Frontal cortex (tissue), 4 donors: ENCODE measurements around the gene UBASH3B. TPM values are rescaled to one million over a fixed set of nuclear protein-coding genes. Genes with fewer than 3 reads are reported as not detected.

ENCODE experiments used
- DNase-seq, 2 donors: peaks; one replicate each; pipeline ENCODE4 v3.0.0; 2012; ENCODE audit warnings: low spot score in 2 of 2
- FAIRE-seq: peaks from 2 replicates; lab custom pipeline; 2012; peaks lifted over from hg19 to GRCh38; lab: Jason Lieb, UNC
- total RNA-seq: library from RNA; depleted of rRNA; stranded (reverse); fragments of >200 nt; gene quantifications from one replicate; pipeline ENCODE4 v1.2.3, GENCODE V29; 2014
- donor health status: control.
- donor health status: control.
- donor health status: control.

The UBASH3B gene
- total RNA-seq, 1 donor from 2014 or later, result 24.1 TPM

GRCh38 chr11:122796128-122796717 is 140.7 kb downstream of the UBASH3B start:
- FAIRE-seq (no peak), DNase-seq (no peak)

DNA sequence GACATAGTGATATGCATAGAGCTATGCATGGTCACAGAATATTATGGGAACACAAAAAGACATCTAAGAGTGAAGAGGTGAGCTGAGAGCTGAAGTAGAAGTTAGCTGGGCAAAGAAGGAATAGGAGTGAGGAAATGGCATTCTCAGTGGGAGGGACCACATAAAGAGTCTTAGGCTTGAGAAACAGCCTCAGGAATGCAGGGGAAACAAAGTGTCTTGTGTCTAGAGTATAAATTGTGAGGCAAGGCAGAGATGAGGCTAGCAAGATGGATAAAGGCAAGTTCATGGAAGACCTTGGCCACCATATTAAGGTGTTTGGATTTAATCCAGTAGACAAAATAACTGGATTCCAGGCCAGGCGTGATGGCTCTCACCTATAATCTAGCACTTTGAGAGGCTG is 142.1 kb downstream of the UBASH3B start:
- FAIRE-seq, result no peak

DNA sequence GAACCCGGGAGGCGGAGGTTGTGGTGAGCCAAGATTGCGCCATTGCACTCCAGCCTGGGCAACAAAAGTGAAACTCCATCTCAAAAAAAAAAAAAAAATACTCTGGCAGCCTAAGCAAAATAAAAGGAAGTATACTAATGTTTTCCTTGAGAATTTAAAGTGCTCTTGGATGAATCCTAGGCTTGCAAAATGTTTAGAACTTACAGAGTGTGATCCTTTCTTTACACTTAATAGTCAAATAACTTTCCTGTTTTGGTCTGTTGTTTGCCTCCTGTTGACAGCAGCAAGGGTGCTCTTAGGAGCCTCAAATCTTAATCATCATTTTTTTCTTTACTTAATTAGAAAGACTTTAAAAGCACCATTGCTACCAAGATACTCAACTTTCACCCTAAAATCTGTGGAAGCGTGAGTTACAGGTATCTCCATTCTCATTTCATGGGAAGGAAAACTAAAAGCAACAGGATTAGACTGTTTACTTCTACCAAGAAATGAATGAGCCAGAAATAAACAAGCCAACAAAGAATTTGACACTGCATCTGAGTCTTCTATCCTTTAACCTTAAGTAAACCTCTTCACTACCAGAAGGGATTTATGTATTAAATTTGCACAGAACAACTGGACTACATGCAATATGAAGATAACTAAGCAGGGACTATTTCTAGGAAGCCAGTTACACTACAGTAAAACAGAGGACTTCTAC is 144.0 kb downstream of the UBASH3B start:
- DNase-seq, result no peak

More for the DNA sequence above, 142.1 kb downstream of the UBASH3B start:
- no peak for DNase-seq

DNA sequence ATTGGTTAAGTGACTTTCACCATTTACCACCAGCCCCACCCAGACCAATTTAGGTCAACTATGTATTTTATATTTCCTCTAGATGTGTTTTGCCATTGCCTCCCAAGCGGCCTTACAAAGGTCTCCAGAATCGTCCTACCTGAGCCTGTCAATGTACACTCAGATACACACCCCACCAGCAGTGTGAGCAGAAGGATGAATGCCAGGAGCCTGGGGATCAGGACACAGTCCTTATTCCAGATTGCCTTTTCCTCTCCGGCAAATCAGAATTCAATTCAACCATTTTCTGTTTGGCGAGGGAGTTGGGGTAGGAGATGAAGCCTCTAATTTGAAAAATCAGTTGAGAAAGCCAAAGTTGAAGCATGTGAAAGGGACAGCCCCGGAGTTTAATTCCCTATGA is 147.4 kb downstream of the UBASH3B start:
- DNase-seq (no peak), FAIRE-seq (no peak)

More for the DNA sequence above, 144.0 kb downstream of the UBASH3B start:
- no peak for FAIRE-seq

DNA sequence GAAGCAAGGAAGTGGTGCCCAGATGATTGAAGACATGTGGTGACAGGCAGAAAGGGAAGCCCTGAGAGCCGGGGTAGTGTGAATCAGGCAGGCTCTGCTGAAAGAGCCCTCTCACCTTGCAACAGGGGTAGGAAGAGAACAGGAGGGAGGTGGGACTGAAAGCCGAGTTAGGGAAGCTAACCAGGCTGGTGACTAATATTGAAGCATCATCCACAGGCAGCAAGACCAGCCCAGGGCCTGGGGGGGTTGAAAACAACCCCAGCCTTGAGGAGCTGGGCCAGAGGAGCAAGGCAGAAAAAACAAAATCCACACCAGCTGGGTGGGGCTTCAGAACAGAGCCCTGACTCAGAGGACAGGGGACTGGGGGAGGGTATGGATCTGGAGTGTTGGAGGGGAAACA is 147.8 kb downstream of the UBASH3B start:
- DNase-seq, result no peak

DNA sequence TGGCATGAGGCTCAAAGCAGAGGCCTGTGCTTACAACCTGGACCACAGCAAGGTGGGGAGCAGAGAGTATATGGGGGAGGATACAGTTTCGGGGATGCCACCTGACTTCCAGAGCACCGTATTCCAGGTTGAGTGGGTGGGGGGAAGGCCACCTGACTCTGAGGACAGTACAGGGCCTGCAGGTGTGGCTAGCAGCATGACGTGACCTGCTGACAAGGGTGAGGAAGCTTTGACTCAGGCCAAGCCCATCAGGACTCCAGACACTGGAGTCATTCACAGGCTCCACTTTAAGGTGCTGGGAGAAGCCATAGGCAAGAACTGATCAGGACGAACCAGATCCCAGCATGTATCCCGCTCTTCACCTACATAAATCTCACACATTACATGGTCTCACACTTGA is 148.2 kb downstream of the UBASH3B start:
- FAIRE-seq, result no peak

More for the DNA sequence above, 147.8 kb downstream of the UBASH3B start:
- FAIRE-seq, result no peak

DNA sequence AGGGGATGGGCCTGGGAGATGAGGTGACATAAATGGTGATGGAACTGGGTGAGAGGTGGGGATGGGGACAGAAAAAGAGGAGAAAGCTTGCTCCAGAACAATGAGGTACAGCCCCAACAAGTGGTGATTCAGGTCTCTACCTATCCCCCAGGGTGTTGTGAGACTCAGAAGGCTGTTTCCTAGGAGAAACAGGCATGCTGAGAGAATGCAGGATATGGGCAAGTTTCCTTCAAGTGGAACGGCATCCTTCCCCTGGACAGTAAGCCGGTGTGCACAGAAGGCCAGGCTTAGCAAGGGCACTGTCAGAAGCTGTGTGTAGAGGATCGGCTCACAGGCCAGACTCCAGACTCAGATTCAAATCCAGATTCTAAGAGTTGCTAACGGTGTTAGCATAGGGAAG is 148.6 kb downstream of the UBASH3B start:
- no peak for FAIRE-seq

More for the DNA sequence above, 148.2 kb downstream of the UBASH3B start:
- no peak for DNase-seq

DNA sequence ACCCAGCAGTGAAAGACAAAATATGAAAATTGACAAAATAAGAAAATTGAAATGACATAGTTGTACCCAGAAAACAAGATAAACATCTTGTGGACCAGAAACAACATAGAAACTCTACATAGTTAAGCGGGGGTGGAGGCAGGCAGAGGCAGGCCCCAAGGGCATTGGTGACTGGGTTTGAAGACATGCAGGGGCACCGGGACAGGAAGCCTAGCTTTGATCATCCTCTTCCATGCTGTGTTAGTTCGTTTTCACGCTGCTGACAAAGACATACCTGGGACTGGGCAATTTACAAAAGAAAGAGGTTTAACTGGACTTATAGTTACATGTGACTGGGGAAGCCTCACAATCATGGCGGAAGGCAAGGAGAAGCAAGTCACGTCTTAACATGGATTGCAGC is 149.3 kb downstream of the UBASH3B start:
- no peak for FAIRE-seq

More for the DNA sequence above, 148.6 kb downstream of the UBASH3B start:
- DNase-seq, result no peak

GRCh38 chr11:122807731-122808477 is 152.4 kb downstream of the UBASH3B start:
- FAIRE-seq, result no peak
- DNase-seq, result no peak

More for the DNA sequence above, 149.3 kb downstream of the UBASH3B start:
- DNase-seq, result no peak

DNA sequence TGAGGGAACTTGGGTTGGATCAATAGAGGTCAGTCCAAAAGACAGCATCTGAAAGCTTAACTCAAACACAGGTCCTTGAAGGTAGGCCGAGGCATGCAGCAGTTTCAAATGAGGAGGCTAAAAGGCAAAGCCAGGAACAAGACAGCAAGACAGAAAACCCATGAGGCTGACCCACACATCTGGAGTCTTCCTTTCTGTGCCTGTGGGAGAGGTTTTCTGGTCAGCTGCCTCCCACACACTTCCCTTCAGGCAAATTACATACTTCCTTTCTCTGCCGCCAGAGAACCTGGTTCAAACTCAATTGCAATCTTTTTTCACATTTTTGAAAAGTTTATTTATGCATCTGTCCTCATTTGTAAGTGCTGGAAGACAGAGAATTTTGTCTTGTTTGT is 153.0 kb downstream of the UBASH3B start:
- no peak for DNase-seq

DNA sequence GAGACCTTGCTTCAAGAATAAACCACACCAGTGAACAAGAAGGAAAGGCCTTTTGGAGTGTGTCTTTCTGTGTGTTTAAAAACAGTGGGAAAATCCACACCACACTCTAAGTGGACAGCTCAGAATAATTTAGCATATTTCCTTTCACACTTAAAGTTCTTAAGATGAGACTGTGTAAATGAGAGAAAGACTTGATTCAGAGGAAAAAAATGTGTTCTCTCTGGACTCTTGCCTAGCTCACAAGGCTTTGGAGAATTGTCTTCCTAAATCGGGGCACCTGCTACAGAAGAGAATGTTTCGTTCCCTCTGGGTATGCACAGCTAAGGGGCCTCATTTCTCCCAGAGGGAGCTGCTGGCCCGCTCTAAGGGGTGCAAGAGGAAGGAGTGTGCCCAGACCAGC is 154.3 kb downstream of the UBASH3B start:
- no peak for DNase-seq

More for the DNA sequence above, 153.0 kb downstream of the UBASH3B start:
- no peak for FAIRE-seq

GRCh38 chr11:122811721-122812120 is 156.2 kb downstream of the UBASH3B start:
- no peak for DNase-seq
- FAIRE-seq, result no peak

More for the DNA sequence above, 154.3 kb downstream of the UBASH3B start:
- FAIRE-seq, result no peak

DNA sequence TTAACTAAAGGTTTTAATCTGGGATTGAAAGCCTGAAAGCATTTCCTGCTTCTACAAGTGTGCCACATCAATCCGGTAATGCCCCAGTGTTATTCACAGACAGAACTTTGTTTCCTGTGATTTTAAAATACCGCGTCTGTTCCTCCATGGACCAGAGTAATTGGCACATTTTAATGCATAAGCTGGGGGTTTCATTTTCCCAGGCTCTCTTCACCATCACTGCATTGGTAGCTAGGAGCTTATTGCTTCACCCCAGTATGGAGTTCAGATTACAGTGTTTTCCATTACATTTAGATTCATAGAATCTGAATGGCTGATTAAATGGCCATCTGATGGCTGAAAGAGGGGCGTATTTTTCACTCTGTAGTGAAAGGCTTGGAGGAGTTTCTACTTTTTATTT is 157.1 kb downstream of the UBASH3B start:
- no peak for FAIRE-seq

DNA sequence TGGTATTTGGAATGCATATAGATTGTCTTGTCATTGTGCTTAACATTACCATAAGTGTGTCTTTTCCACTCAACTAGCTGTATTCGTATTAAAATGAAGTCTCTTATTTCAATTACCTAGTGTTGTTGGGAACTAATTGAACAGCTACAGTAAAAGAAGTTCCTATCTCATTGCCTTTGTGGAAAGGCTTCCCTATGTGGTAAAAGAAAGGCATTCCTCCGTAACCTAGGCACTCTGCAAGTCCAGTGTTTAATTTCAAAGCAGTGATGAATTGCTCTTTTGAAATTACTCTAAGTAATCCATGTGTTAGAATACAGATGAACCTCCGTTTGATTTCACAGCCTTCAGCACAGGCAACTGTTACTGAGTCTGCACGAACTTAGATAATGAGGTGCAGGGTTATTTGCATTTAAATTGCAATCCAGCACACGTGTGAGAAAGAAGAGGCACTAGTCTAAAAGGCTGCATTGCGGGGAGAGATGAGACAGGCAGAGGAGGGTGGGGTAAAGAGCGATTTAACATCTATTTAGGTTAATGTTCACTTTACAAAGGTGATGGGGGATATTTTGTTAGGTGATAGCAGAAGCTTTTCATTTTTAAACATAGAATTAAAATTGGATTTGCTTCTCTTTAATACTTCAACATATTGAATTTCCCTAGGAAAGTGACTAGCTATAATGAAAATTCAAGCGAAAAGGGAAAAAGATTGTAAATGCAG is 157.8 kb downstream of the UBASH3B start:
- FAIRE-seq (no peak), DNase-seq (no peak)

More for the DNA sequence above, 157.1 kb downstream of the UBASH3B start:
- no peak for DNase-seq

- DNase-seq (no peak), FAIRE-seq (no peak)
Measured at GRCh38 chr11:122813894-122814270, 158.4 kb downstream of the UBASH3B start.

- DNase-seq (no peak), FAIRE-seq (no peak)
Measured at GRCh38 chr11:122814401-122814800, 158.9 kb downstream of the UBASH3B start.

- FAIRE-seq (no peak), DNase-seq (no peak)
Measured at GRCh38 chr11:122815900-122816299, 160.4 kb downstream of the UBASH3B start.

GRCh38 chr11:122816761-122817520 is 161.4 kb downstream of the UBASH3B start:
- DNase-seq (no peak), FAIRE-seq (no peak)

GRCh38 chr11:122820158-122820557 is 164.6 kb downstream of the UBASH3B start:
- FAIRE-seq (no peak), DNase-seq (no peak)
